Tibial nerve (tissue), 4 donors: ENCODE results near the gene CCNT2.
"Not testable (repeated sequence)": the region's sequence is repeated elsewhere in the genome, so short reads cannot be mapped to it uniquely, and the experiment has no call there.

Experiments
- CTCF ChIP-seq, 5 experiments: fragments of 200-600 bp in 3 of 5; fragments of 450-650 bp in 2 of 5; sonication (generic) in 3 of 5; IDR thresholded peaks; one replicate each; pipeline ENCODE4 v1.5.1; 2016 to 2019; ENCODE audit warnings: antibody characterized with exemption in 5 of 5, mild to moderate bottlenecking in 3 of 5, moderate library complexity in 2 of 5
- EP300 ChIP-seq, 2 donors: sonication (generic); formaldehyde crosslinking; IDR thresholded peaks; one replicate each; pipeline ENCODE4 v1.6.1; 2017; ENCODE audit warnings: antibody characterized with exemption in 2 of 2, mild to moderate bottlenecking in 1 of 2
- POLR2A ChIP-seq, 2 donors: fragments of 450-650 bp; IDR thresholded peaks; one replicate each; pipeline ENCODE4 v1.6.1; 2017; ENCODE audit warnings: antibody characterized with exemption in 2 of 2, mild to moderate bottlenecking in 2 of 2, moderate library complexity in 2 of 2

GRCh38 chr2:134977104-134977503, 58.5 kb downstream of the CCNT2 start:
- TF ChIP-seq CTCF, POLR2A, EP300 (IDR thresholded peaks at IDR 0.05): not testable (repeated sequence)
